DMS 273 (cell line): ENCODE measurements around the gene CHDH.

ENCODE experiments used
- DNase-seq: peaks from one replicate; lab custom pipeline; 2025; ENCODE audit not compliant: unreplicated experiment; lab: John Stamatoyannopoulos, UW

Gene CHDH

GRCh38 chr3:53850895-53851294 is 4.7 kb upstream of the CHDH start:
- peak; percentile 21 for DNase-seq

- no peak for DNase-seq
These were observed 3.7 kb upstream of the CHDH start for GRCh38 chr3:53849916-53850315.

GRCh38 chr3:53846851-53847155 is 584 bp upstream of the CHDH start:
- no peak for DNase-seq

DNA sequence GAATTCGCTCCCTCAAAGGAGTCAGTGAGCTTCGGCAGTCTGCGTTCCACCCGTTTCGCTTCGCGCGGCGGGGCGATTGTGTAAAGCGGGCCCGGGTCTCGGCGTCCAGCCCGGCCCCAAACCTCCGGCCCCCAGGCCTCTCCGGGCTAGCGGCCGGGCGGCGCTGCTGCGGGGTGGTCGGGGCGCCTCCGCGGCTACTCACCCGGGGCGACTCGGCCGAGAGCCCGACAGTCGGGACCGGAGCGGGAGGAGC is 412 bp downstream of the CHDH start:
- no peak for DNase-seq

DNA sequence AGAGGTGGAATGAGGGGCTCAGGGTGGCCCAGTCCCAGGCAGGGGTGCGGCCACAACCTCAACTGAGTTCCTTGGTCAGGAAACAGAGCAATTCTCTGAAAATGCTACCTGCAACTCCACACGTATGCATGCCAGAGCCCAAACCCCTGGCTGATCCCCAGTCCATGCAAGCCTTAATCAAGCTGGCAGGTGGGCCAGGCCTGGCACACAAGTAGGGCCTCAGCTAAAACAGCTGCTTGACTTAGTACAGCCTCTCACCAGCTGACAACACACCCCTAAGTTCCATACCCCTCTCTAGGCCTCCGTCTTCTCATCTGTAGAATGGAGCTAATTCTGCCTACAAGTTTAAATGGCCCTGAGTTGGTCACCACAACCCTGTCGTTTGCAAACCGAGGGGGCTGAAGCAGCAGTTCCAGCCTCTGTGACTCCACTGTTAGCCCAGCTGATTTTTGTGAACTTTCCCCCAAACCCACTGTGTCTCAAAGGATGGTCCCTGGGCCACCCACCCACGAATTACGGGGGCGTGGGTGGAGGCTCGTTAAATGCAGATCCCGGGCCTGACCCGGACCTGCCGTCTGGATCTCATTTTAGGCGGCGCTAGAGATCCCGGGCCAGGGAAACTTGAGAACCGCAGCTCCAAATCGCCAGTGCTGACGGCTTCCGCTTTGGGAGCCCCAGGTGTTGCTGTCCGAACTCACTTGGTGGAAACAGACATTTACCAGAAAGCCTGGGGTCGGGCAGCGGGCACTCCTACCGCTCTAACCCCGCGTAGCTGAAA is 927 bp downstream of the CHDH start:
- peak; percentile 66 for DNase-seq

DNA sequence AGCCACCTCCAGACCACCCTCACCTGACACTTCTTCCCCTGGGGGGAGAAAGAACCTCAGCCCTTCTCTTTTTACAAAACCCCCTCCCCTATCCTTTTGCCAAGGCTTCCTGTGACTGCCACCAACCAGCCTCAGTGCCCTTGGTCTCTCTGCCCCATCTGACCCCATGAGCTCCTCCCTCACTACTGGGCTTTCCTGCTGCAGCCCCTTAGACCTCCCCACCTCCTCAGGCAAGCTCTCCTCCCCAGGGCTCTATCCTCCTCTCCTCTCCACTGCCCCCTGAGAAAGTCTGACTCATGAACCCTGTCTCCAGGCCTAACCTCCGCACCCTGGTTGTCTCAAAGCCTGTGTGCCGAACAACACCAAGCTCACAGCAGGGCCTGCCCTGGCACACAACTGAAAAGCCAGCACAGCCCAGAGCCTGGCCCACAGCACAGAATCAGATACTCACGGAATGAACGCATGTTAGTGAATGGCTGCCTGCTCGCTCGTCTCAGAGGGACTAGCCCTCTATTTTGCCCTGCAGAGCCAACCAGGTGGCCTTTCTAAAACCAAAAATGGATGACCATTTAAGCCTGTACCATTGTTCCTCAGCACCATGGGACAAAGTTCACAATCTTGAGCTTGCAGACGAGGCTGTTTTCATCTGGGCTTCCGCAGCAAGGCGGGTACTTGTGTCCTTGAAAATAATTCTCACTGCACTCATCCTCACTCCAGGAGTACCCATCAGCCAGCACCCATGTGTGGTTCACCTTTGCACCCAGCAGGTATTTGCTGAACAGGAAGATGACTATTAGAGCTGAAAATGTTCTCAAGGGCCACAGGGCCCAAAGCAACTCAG is 1.7 kb downstream of the CHDH start:
- DNase-seq, result peak; percentile 22

- DNase-seq, result peak; percentile 80
These were observed 2.7 kb downstream of the CHDH start for GRCh38 chr3:53843195-53844177.

GRCh38 chr3:53842436-53843194 is 3.6 kb downstream of the CHDH start:
- DNase-seq, result peak; percentile 36

- DNase-seq, result no peak
These were observed 4.9 kb downstream of the CHDH start for GRCh38 chr3:53841296-53841695.

DNA sequence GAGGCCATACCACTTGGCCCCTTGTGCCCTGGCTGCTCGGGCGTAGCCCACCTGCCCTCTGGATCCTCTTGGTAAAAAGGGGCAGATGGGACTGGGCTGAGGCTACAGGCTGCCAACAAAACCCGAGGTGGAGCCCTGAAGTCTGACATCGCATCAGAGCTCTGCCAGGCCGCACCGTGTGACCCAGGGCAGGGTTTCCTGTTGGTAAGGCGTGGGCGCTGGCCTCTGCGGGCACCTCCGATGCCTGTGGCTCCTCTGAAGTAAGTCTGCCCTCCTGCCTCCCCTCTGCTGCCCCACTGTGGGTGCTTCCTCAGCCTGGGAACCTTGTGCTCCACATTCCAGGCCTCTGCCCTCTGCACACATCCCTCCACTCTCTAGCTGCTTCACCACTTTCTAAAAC is 8.9 kb downstream of the CHDH start:
- no peak for DNase-seq

DNA sequence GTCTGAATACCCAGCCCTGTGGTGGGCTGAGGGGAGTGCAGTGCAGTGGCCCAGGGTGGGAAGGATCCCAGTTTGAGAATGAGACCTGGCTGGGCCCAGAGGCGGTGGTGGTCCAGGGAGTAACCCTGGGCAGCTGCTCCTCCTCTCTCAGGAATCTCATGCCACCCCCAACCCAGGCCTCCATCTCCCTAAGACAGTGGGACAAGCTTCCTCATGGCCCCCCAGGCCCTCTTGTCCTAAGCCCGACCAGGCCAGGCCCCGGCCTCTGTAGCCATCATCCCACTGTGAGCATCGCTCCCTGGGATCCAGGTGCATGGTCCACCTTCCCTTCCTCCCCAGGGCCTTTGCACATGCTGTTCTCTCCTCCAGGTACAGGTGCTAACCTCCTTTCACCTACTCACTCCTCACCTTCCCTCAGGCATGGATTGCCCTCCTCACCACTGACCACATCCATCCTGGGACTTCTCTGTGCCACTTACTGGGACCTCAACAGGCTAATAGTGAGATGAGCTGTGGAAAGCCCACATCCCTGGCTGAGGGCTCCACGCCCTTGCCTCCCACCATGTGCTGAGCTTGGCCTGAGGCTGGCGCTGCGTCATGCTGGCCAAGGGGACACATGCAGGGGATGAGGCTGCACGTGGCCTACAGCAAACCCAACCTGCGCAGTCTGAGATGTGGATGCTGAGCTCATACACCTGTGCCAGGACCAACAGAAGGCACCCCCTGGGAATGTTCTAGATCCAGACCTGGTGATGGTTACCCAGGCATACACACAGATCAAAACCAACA is 9.9 kb downstream of the CHDH start:
- no peak for DNase-seq

GRCh38 chr3:53835257-53835656 is 11.0 kb downstream of the CHDH start:
- no peak for DNase-seq

DNA sequence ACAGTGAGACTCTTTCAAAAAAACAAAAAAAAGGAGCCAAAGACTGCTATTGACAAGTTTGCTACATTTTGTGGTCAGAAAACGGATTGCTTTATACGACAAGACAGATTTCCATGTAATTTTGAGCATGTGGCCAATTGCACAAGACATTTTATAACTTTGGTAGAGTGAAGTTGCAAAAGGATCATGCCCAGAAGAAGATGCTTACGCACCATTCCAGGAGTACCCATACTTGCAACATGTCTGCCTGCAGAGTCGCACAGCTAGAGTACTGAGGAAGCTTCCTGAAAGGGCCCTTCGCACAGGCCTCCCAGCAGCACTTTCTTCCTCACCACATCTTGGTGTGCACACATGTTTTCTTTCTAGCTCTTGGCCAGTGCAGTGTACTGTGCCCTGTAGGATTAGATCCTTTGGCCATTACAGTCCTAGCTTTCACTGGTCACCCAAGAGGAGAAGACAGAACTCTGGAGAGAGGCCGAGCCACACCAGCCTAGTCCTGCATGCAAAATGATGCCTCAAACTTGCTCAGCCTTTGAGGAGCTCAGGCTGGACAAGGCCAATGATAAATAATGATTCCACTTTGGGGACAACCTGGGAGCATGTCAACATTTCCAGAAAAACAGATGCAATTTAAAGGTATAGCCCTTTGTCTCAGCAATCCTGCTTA is 11.7 kb downstream of the CHDH start:
- DNase-seq, result no peak

- no peak for DNase-seq
These were observed 12.5 kb downstream of the CHDH start for GRCh38 chr3:53833700-53834099.

GRCh38 chr3:53833053-53833645 is 13.1 kb downstream of the CHDH start:
- DNase-seq, result no peak

- no peak for DNase-seq
These were observed 15.3 kb downstream of the CHDH start for GRCh38 chr3:53830944-53831343.

GRCh38 chr3:53829605-53830004 is 16.6 kb downstream of the CHDH start:
- DNase-seq, result no peak

DNA sequence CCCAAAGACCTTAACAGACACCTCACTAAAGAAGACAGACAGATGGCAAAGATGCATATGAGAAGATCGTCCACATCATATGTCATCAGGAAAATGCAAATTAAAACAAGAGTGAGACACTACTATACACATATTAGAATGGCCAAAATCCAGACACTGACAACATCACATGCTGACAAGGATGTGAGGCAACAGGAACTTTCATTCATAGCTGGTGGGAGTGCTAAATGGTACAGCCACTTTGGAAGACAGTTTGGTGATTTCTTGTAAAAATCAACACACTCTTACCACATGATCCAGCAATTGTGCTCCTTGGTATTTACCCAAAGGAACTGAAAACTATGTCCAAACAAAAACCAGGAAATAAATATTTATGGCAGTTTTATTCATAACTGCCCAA is 17.6 kb downstream of the CHDH start:
- DNase-seq, result no peak

DNA sequence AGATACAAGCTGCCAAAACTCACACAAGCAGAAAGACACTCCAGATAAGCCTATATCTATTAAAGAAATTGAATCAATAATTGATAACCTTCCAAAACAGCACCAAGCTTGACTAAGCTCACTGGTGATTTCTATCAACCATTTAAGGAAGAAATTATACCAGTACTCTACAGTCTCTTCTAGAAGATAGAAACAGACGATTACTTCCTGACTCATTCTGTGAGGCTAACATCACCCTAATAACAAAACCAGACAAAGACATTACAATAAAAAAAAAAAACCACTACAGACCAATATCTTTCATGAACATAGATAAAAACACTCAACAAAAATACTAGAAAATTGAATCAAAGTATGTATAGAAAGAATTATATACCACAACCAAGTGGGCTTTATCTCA is 20.2 kb downstream of the CHDH start:
- DNase-seq, result no peak
